GM12872 (cell line): ENCODE data around the gene SYTL5.

ENCODE experiments used
- TF ChIP-seq, protein P1 (sequence below): IDR thresholded peaks from 3 replicates; pipeline ENCODE4 v1.5.1; 2011; ENCODE audit warnings: low read depth, mild to moderate bottlenecking, low read length, moderate library complexity; ENCODE audit not compliant: insufficient read depth

SYTL5 gene

DNA sequence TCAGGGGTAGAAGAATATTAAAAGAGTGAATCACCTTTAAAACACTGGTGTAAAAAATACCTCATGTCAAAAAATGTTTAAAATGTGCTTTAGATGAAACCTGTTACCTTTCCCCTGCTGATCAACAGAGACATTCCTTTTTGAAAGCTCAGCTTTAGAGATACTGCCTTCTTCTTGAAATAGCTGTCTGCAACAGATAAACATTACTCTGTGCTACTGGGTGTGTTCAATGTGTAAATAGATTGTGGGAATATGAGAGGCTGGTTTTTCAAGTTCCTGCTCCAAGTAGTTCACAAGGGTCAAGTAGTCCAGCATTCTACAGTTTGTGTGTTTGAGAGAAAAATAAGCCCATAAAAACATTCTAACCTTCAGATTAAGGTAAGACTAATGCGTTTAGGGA is at the start of gene SYTL5:
TSS of gene SYTL5 (plus strand) at position 263 of the 400 bp plus-strand sequence. CDS start 27,337 bp downstream, outside the sequence.
- TF ChIP-seq, protein P1, sequence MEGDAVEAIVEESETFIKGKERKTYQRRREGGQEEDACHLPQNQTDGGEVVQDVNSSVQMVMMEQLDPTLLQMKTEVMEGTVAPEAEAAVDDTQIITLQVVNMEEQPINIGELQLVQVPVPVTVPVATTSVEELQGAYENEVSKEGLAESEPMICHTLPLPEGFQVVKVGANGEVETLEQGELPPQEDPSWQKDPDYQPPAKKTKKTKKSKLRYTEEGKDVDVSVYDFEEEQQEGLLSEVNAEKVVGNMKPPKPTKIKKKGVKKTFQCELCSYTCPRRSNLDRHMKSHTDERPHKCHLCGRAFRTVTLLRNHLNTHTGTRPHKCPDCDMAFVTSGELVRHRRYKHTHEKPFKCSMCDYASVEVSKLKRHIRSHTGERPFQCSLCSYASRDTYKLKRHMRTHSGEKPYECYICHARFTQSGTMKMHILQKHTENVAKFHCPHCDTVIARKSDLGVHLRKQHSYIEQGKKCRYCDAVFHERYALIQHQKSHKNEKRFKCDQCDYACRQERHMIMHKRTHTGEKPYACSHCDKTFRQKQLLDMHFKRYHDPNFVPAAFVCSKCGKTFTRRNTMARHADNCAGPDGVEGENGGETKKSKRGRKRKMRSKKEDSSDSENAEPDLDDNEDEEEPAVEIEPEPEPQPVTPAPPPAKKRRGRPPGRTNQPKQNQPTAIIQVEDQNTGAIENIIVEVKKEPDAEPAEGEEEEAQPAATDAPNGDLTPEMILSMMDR = no peak

DNA sequence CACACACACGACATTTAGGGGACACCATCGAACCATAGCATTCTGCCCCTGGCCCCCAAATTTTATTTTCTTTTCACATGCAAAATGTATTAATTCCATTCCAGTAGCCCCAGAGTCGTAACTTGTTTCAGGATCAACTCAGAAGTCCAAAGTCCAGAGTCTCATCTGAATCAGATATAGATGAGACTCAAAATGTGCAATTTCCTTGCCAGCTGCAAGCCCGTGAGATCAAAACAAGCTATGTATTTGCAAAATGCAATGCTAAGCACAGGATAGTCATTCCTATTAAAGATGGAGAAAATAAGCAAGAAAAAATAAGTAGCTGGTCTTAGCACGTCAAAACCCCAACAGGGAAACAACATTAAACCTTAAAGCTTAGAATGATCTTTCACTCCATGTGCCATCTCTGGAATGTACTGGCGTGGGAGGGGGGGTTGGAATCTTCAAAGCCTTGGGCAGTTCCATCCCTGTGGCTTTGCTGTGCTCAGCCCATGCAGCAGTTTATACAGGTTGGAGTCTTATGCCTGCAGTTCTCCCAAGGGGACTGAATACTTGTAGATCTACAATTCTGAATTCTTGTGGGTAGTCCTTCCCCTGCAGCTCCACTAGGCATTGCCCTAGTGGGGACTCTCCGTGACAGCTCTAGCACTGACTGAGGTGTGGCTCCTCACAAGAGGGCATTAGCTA is 47.7 kb upstream of the SYTL5 start:
- TF ChIP-seq, protein P1 = no peak

DNA sequence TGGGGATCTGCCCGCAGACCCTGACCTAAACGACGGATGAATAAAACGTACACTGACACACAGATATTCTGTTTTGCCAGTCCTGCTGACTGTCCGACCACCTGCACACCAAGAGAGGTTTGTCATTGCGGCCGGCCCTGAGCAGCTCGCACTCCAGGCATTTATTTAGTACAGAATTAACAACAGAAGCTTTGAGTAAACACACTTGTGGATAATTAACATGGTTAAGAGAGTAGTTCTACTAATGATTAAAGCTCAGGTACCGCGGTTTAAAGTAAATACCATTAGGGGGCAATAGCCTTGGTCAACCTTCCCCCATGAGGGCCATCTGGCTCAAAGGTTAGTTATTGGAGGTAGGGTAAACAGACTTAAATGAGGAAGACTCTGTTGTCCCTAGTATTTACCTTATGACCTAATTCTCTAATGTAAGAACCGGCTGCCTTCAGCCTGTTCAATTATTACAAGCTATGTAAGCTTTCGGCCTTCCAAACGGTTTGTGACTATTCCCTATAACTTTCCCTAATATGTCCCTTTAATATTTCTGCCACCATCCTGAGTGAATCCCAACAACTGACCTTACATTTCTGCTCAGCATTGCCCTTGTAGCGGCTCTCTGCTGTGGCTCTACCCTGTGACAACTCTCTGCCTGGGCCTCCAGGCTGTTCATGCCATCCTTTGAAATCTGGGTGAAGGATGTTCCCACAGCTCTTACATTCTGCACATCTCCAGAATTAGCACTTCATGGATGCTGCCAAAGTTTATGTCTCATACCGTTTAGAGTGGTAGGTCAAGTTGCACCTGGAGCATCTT is 46.9 kb upstream of the SYTL5 start:
- TF ChIP-seq, protein P1 = no peak

DNA sequence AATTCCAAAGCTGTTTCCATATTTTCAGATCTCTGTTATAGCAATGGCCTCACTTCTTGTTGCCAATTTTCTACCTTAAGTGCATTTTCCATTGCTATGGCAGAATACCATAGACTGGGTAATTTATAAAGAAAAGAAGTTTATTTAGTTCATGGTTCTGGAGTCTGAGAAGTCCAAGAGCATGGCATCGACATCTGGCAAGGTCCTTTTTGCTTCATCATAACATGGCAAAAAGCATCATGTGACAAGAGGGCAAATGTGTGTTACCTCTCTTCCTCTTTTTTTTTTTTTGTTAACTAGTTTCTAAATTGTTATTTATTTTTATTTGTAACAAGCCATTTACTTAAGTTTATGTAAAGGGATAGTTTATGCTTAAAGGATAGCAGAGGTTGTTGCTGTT is 45.2 kb upstream of the SYTL5 start:
- TF ChIP-seq, protein P1 = no peak

DNA sequence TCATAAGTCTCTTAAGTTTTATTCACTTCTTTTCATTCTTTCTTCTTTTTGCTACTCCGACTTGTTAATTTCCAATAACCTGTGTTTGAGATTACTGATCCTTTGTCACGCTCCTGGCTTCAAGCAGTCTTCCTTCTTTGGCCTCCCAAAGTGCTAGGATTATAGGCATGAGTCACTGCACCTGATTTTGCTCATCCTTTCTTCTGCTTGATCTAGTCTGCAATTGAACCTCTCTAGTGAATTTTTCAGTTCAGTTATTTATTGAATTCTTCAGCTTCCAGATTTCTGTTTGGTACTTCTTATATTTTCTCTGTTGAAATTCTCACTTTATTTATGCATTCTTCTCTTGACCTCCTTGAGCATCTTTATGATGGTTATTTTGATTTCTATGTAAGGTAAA is 38.6 kb upstream of the SYTL5 start:
- TF ChIP-seq, protein P1 = no peak

DNA sequence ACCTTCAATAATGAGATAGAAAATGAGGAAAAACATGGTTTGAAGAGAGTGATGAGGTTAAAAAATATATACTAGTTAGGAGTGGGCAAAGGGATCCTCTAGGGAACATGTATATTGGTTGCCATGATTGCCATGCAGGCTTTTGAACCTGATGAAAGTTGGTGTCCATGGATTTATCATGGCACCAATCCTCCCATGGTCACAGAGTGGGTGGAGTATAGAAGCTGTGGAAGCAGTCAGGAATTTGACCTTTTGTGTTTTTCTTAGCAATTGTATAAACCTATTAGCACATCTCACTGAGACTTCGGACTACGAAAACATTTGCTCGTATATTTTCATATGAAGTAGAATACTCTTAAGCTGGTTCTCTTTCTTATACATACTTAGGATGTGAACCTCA is 30.9 kb upstream of the SYTL5 start:
- TF ChIP-seq, protein P1 = no peak

DNA sequence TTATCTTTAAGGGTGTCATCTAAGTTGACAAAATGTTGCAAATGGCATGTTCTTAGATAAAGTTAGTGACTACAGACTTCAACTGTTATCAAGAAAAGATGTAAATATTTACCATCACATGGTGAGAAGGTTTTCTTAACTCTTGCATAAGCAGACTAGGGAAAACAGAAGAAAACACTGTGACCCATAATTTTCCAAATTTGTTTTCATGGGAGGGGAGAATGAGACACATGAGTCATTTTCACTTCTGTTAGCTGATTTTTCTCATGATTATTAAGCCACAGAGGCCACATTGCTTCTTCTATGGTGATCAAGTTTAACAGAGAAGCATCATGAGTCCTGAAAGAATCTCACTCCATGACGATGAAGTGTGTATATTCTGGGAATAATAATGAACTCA is 30.2 kb upstream of the SYTL5 start:
- TF ChIP-seq, protein P1 = no peak
